Stimulated activated CD8-positive, alpha-beta memory T cell treated with anti-CD3 and anti-CD28 coated beads, Interleukin-7, amount 100 ng/mL, for 48 hours (primary cell): Measurements from ENCODE around the gene TENT5C.

Source experiments
- DNase-seq, 2 donors: peaks; one replicate each; pipeline ENCODE4 v3.0.0-alpha.2; 2020; ENCODE audit warnings: low read depth in 1 of 2; ENCODE audit errors: extremely low read depth in 1 of 2

TENT5C gene

GRCh38 chr1:117590273-117590925 lies 15.4 kb upstream of the TENT5C start:
- DNase-seq, result no peak

GRCh38 chr1:117591252-117591651 lies 14.6 kb upstream of the TENT5C start:
- DNase-seq, result no peak

GRCh38 chr1:117592155-117592554 lies 13.7 kb upstream of the TENT5C start:
- DNase-seq, result no peak

GRCh38 chr1:117594261-117594990 lies 11.4 kb upstream of the TENT5C start:
- no peak for DNase-seq

GRCh38 chr1:117596023-117596720 lies 9.7 kb upstream of the TENT5C start:
- no peak for DNase-seq

DNA sequence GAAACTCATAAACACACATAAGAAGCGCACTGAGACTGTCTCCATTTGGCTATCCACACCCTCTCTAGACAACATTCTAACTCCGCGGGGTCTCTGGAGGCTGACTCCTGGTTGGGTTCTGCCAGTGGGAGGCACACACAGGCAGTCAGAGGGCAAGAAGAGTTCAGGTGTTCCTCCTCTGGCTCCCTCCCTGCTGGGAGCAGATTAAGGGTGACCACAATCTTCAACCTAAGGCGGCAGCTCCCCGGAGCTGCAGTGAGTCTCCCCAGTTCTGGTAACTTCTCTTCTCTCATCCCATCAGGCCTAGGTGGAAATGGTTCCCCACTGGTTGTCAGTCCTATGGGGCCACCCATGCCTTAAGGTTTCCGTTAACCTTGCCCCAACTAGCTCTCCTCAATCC lies 7.4 kb upstream of the TENT5C start:
- DNase-seq, result no peak

DNA sequence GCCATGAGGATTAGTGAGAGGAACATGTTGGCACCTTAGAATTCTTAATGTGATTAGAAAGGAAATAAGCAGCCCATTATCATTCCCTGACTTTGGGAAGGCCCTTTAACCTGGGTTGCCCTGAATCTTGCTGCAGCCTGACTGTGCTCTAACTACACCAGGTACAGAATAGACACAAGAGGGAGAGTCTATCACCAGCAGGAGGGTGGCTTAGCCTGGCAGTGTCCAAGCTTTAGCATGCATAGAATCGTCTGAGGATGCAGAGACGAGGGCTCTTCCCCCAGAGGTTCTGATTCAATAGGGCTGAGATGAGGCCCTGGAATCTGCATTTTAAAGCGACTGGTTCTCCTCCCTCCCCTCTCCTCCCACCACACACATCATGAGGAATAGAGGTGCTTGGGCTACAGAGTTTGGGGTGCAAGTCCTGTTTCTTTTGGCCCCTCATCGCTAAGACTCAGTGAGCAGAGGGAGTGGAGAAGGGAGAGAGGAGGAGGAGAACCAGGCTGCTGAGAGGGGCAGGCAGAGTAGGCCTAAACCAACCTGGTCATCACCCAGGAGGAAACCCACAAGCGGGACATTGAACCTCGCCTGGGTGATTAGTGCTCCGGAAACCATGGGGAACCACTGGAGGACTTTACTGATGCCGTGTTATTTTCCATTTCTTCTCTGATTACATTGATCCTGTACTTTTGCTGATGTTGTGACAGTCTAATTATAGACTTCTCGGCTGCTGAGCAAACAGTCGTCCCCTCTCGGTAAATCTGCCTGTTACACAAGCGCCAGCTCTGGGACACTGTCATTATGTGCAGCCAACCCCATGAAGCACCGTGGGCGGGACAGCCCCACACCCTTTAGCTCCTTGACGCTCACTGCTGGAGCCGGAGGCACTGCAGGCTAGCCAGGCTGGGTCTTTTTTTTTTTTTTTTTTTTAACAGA lies 6.3 kb upstream of the TENT5C start:
- DNase-seq, result no peak

- no peak for DNase-seq
Observed at GRCh38 chr1:117600325-117600943, 5.4 kb upstream of the TENT5C start.

- DNase-seq, result no peak
Observed at GRCh38 chr1:117600966-117601365, 4.9 kb upstream of the TENT5C start.

DNA sequence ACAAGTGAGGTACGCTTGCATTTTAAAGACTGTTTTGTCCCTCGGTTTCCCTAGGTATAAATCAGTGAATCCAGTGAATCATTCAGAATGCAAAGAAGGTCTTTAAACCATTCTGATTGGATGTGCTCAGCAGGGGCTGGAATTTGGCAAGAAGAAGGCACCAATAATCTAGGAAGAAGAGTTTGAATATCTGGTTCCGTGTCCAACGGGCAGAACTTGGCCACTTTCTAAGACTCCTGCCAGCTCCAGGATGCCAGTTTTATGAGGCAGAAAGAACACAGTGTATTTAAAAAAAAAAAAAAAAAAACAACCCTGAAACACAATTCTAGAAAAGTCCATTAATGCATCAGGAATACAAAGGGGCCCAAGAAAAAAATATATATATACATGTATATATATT lies 3.0 kb upstream of the TENT5C start:
- DNase-seq, result no peak

DNA sequence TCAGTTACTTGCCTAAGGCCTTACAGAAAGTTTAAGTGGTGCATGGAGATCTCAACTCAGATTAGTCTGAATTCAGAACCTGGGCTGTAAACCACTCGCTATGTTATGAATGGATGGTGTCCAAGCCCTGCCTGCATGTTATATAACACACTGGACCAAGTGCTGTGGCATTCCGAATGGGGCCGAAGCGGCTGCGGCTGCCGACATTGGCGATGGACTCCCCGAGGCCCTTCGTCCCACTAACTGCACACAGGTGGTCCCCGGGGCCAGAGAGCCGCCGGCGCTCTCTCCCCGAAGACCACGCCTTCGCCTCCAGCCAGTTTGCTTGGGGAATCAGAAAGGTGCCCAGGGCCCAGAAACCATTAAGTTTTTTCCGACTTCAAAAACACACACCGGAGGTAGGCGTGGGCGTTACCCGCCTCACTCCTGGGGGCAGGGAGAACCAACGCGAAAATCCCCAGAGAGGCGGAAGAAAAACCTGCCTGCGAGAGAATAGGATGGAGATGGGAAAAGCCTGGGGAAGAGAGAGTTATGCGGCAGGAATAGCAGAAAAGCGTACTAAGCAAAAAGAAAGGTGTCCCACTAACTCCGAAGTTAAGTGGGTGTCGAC lies 579 bp upstream of the TENT5C start:
- DNase-seq, result no peak

GRCh38 chr1:117606649-117607430 lies 992 bp downstream of the TENT5C start:
- DNase-seq, result peak; percentile 37 to 47

- peak; percentile 19 to 43 for DNase-seq
Observed at GRCh38 chr1:117607471-117607870, 1.6 kb downstream of the TENT5C start.

DNA sequence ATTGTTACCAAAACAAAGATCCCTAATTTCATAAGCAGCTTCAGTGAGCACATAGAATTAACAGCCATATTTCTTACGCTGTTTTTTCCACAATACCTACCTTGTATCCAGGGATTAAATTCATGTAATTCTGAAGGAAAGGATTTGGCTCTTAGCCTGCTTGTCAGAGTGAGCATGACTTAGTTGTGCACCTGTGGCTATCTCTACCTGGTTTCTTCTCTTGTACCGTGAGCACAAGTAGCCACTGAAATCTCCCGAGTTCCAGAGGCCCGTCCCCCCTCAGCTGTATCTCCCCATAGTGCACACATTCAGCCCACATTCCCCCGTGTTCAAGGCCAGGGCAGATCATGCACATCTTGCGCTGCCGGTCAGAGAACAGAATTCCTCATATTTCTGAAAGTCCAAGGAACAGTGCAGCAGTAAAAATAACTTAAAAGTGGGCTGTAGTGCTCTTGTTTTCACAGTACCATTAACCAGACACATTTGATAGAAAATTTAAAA lies 2.3 kb downstream of the TENT5C start:
- DNase-seq, result no peak

DNA sequence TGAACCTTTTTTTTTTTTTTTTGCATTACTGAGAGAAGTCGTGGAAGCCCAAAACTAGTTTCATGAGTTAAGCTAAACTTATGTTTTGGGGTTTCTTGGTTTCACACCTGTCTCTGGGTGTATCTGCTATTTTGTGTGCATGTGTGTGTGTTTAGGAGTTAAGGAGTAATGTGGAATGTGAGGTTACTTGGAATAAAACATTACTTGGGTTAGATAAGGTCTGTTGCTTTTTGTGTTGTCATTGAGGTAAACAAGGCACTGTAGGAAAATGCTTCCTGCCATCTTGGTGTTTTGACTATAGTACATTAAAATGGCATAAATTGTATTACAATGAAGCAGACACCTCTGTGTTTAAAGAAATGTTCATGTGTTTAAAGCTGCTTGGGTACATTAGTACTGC lies 2.9 kb downstream of the TENT5C start:
- no peak for DNase-seq

DNA sequence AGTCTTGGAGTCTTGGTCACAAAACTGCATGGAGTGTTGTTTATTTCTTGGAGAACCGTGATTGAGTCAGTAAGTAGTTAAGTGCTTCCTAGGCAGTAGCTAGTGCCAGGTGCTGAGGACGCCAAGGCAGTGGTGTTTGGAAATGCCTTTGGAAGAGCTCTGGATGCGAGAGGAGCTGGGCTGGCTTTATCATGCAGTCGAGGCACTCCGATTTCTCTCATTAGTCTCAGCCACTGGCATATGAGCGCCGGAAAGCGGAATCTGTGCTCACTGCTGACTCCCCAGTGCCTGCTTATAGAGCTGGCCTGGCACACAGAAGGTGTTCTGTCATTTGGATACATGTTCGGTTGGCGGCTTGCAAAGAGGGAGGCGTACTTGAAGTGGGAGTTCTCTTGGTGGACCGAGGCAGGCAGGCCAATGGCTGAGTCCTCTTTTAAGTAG lies 3.6 kb downstream of the TENT5C start:
- no peak for DNase-seq

DNA sequence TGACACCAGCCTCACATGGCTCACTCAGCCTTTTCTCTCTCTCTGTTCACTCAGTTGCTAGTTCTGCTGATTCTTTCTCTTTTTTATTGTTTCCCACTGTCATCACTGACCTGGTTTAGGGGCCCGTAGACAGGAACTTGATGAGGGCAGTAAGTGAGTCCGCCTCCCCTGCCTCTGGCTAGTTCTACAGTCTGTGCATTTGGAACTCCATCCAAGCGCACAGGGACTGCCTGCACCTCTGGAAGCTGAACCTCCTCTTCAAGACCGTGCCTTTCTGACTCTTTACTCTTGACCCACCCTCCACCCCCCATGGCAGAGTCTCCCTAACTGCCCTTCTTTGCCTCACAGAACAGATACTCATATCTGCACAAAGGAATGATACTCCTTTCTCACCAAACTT lies 4.2 kb downstream of the TENT5C start:
- no peak for DNase-seq

- DNase-seq, result no peak
Observed at GRCh38 chr1:117611121-117611601, 5.3 kb downstream of the TENT5C start.
